ENCODE measurements around the gene ASCC1. TPM values are rescaled to one million over a fixed set of nuclear protein-coding genes. Genes with fewer than 3 reads are reported as not detected.

Gene ASCC1
- total and polyA plus RNA-seq, 2 experiments from 2014 or later: 25.2 to 30.0 TPM

- Histone ChIP-seq H3K36me3 (ENCODE audit: low read depth) (peaks cover 4% of the 10 kb centered on the region; the same call in 1 of the 2 replicates), H3K9ac (no peak overlapping the region), H3K9me3 (ENCODE audit: low read depth) (no peaks in the 10 kb centered on the region), H3K79me2 (ENCODE audit: insufficient read depth) (no peaks in the 10 kb centered on the region), H4K20me1 (ENCODE audit: insufficient read depth) (no peaks in the 10 kb centered on the region), H3K27me3 (replicated peaks; ENCODE audit: insufficient read depth) (no peaks in the 10 kb centered on the region), H2AFZ (no peak overlapping the region), H3K27ac (no peak overlapping the region), H3K9me2 (ENCODE audit: insufficient read depth) (no peaks in the 10 kb centered on the region), H3K4me1 (ENCODE audit: insufficient read depth) (peaks cover 10% of the 10 kb centered on the region), H3F3A (ENCODE audit: insufficient read depth) (0 out of 2 replicates have a peak, but pooled peaks cover 6% of the 10 kb centered on the region), H3K4me3 (no peak overlapping the region), H3K4me2 (ENCODE audit: unreplicated experiment) (no peak overlapping the region)
- DNase-seq: peak; percentile 81
- TF ChIP-seq EZH2 (IDR thresholded peaks at IDR 0.05; ENCODE audit: insufficient read depth, poor library complexity, severe bottlenecking): no peak
- TF ChIP-seq EZH2phosphoT487 (IDR thresholded peaks at IDR 0.05; ENCODE audit: insufficient read depth, low read depth): no peak
- in situ Hi-C loops (cut with MboI): no loop called here
These were observed 82.6 kb downstream of the ASCC1 start for GRCh38 chr10:72133517-72133916.

GRCh38 chr10:72132854-72133253 is 83.2 kb downstream of the ASCC1 start:
- whole genome bisulfite sequencing, 2 experiments (ENCODE audit: low coverage in 1 of 2, low lambda C conversion rate in 2 of 2, missing lambda C conversion rate in 2 of 2): 72 to 76% methylated on average over 4 of the region's 4 CpGs
- in situ Hi-C loops (cut with MboI): no loop called here

GRCh38 chr10:72127571-72127970 is 88.5 kb downstream of the ASCC1 start:
- Histone ChIP-seq H3K9ac (no peak overlapping the region), H3F3A (ENCODE audit: insufficient read depth) (peaks cover 17% of the 10 kb centered on the region), H3K4me1 (ENCODE audit: insufficient read depth) (peaks cover 15% of the 10 kb centered on the region), H3K36me3 (ENCODE audit: low read depth) (no peaks in the 10 kb centered on the region), H4K20me1 (ENCODE audit: insufficient read depth) (no peaks in the 10 kb centered on the region), H3K9me2 (ENCODE audit: insufficient read depth) (no peaks in the 10 kb centered on the region), H3K9me3 (ENCODE audit: low read depth) (no peaks in the 10 kb centered on the region), H3K4me3 (no peak overlapping the region), H3K27ac (no peak overlapping the region), H3K4me2 (ENCODE audit: unreplicated experiment) (no peak overlapping the region), H2AFZ (no peak overlapping the region), H3K79me2 (ENCODE audit: insufficient read depth) (no peaks in the 10 kb centered on the region), H3K27me3 (replicated peaks; ENCODE audit: insufficient read depth) (no peaks in the 10 kb centered on the region)
- TF ChIP-seq EZH2 (IDR thresholded peaks at IDR 0.05; ENCODE audit: insufficient read depth, poor library complexity, severe bottlenecking) (no peak), EZH2phosphoT487 (IDR thresholded peaks at IDR 0.05; ENCODE audit: insufficient read depth, low read depth) (no peak)
- in situ Hi-C loops (cut with MboI): no loop called here
- WGBS, 2 experiments (ENCODE audit: low coverage in 1 of 2, low lambda C conversion rate in 2 of 2, missing lambda C conversion rate in 2 of 2): 100% methylated on average over 2 of the region's 2 CpGs
- no peak for DNase-seq

More at GRCh38 chr10:72132854-72133253, 83.2 kb downstream of the ASCC1 start:
- Histone ChIP-seq H3K79me2 (ENCODE audit: insufficient read depth) (no peaks in the 10 kb centered on the region), H3K4me3 (no peak overlapping the region), H3F3A (ENCODE audit: insufficient read depth) (0 out of 2 replicates have a peak, but pooled peaks cover 6% of the 10 kb centered on the region), H3K9me3 (ENCODE audit: low read depth) (no peaks in the 10 kb centered on the region), H4K20me1 (ENCODE audit: insufficient read depth) (no peaks in the 10 kb centered on the region), H3K9ac (no peak overlapping the region), H3K4me1 (ENCODE audit: insufficient read depth) (peaks cover 10% of the 10 kb centered on the region), H3K27me3 (replicated peaks; ENCODE audit: insufficient read depth) (no peaks in the 10 kb centered on the region), H2AFZ (no peak overlapping the region), H3K9me2 (ENCODE audit: insufficient read depth) (no peaks in the 10 kb centered on the region), H3K4me2 (ENCODE audit: unreplicated experiment) (no peak overlapping the region), H3K27ac (no peak overlapping the region), H3K36me3 (ENCODE audit: low read depth) (peaks cover 4% of the 10 kb centered on the region; the same call in 1 of the 2 replicates)
- TF ChIP-seq EZH2phosphoT487 (IDR thresholded peaks at IDR 0.05; ENCODE audit: insufficient read depth, low read depth) (no peak), EZH2 (IDR thresholded peaks at IDR 0.05; ENCODE audit: insufficient read depth, poor library complexity, severe bottlenecking) (no peak)
- DNase-seq: no peak

- Histone ChIP-seq H4K20me1 (ENCODE audit: insufficient read depth) (no peaks in the 10 kb centered on the region), H3K27ac (no peak overlapping the region), H3K9me2 (ENCODE audit: insufficient read depth) (no peaks in the 10 kb centered on the region), H3K79me2 (ENCODE audit: insufficient read depth) (no peaks in the 10 kb centered on the region), H3K4me1 (ENCODE audit: insufficient read depth) (peaks cover 15% of the 10 kb centered on the region), H3F3A (ENCODE audit: insufficient read depth) (peaks cover 17% of the 10 kb centered on the region), H3K27me3 (replicated peaks; ENCODE audit: insufficient read depth) (no peaks in the 10 kb centered on the region), H3K36me3 (ENCODE audit: low read depth) (no peaks in the 10 kb centered on the region), H3K9ac (no peak overlapping the region), H3K4me3 (no peak overlapping the region), H3K4me2 (ENCODE audit: unreplicated experiment) (no peak overlapping the region), H2AFZ (no peak overlapping the region), H3K9me3 (ENCODE audit: low read depth) (no peaks in the 10 kb centered on the region)
- TF ChIP-seq EZH2 (IDR thresholded peaks at IDR 0.05; ENCODE audit: insufficient read depth, poor library complexity, severe bottlenecking): no peak
- DNase-seq: no peak
- in situ Hi-C loops (cut with MboI): no loop called here
- 96 to 98% methylated on average over 3 of the region's 3 CpGs for WGBS, 2 experiments (ENCODE audit: low coverage in 1 of 2, low lambda C conversion rate in 2 of 2, missing lambda C conversion rate in 2 of 2)
These were observed 89.2 kb downstream of the ASCC1 start for GRCh38 chr10:72126872-72127232.

Data from GM23248 (cell line).